GM19193 (cell line): ENCODE data around the gene ANO4.

ENCODE experiments used
- POLR2A ChIP-seq: IDR thresholded peaks from 4 replicates; pipeline ENCODE4 v1.6.1; 2011; ENCODE audit not compliant: insufficient read depth, insufficient read length; ENCODE audit errors: extremely low read depth

ANO4 gene

GRCh38 chr12:100953217-100953616 lies 158.6 kb downstream of the ANO4 start:
- no peak for TF ChIP-seq POLR2A

GRCh38 chr12:100953677-100954076 lies 159.1 kb downstream of the ANO4 start:
- no peak for TF ChIP-seq POLR2A

GRCh38 chr12:100954118-100954517 lies 159.5 kb downstream of the ANO4 start:
- TF ChIP-seq POLR2A = no peak

GRCh38 chr12:100955139-100955538 lies 160.6 kb downstream of the ANO4 start:
- TF ChIP-seq POLR2A = no peak

- TF ChIP-seq POLR2A = no peak
Observed at GRCh38 chr12:100956311-100956852, 161.8 kb downstream of the ANO4 start.

GRCh38 chr12:100959481-100959880 lies 164.9 kb downstream of the ANO4 start:
- no peak for TF ChIP-seq POLR2A

GRCh38 chr12:100962086-100962712 lies 167.6 kb downstream of the ANO4 start:
- no peak for TF ChIP-seq POLR2A

GRCh38 chr12:100963381-100963780 lies 168.8 kb downstream of the ANO4 start:
- no peak for TF ChIP-seq POLR2A

- TF ChIP-seq POLR2A = no peak
Observed at GRCh38 chr12:100964028-100964427, 169.5 kb downstream of the ANO4 start.

GRCh38 chr12:100967189-100967588 lies 172.6 kb downstream of the ANO4 start:
- no peak for TF ChIP-seq POLR2A

- no peak for TF ChIP-seq POLR2A
Observed at GRCh38 chr12:100970894-100971293, 176.3 kb downstream of the ANO4 start.

GRCh38 chr12:100972121-100972520 lies 177.5 kb downstream of the ANO4 start:
- TF ChIP-seq POLR2A = no peak

GRCh38 chr12:100974341-100974740 lies 179.8 kb downstream of the ANO4 start:
- TF ChIP-seq POLR2A = no peak

GRCh38 chr12:100974747-100975146 lies 180.2 kb downstream of the ANO4 start:
- TF ChIP-seq POLR2A = no peak

- TF ChIP-seq POLR2A = no peak
Observed at GRCh38 chr12:100976735-100977134, 182.2 kb downstream of the ANO4 start.

GRCh38 chr12:100980856-100981255 lies 186.3 kb downstream of the ANO4 start:
- no peak for TF ChIP-seq POLR2A
